ENCODE measurements around the gene S100G.
"Not testable (repeated sequence)": the region's sequence is repeated elsewhere in the genome, so short reads cannot be mapped to it uniquely, and the experiment has no call there.

The S100G gene, protein sequence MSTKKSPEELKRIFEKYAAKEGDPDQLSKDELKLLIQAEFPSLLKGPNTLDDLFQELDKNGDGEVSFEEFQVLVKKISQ

DNA sequence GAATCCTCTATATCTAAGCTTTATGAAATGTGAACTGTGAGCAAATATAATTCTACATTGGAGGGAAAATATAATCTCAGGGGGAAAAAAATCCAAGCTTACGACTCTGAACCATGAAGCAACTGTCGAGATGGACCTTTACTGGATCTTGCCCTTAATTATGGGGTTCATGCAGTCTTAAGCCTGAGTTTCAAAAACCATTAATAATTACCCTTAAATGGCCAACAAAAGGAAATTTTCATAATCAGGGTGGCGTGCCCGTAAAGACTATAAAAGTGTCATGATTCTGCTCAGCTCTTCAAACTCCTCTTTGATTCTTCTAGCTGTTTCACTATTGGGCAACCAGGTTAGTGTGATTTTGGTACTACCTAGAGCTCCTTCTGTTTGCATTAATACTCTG, at the start of gene S100G:
TSS of gene S100G (plus strand) at position 301 of the 400 bp plus-strand sequence. CDS start 849 bp downstream, outside the sequence.
- no peak for DNase-seq (ENCODE audit: low read depth)
- TF ChIP-seq, protein P1, sequence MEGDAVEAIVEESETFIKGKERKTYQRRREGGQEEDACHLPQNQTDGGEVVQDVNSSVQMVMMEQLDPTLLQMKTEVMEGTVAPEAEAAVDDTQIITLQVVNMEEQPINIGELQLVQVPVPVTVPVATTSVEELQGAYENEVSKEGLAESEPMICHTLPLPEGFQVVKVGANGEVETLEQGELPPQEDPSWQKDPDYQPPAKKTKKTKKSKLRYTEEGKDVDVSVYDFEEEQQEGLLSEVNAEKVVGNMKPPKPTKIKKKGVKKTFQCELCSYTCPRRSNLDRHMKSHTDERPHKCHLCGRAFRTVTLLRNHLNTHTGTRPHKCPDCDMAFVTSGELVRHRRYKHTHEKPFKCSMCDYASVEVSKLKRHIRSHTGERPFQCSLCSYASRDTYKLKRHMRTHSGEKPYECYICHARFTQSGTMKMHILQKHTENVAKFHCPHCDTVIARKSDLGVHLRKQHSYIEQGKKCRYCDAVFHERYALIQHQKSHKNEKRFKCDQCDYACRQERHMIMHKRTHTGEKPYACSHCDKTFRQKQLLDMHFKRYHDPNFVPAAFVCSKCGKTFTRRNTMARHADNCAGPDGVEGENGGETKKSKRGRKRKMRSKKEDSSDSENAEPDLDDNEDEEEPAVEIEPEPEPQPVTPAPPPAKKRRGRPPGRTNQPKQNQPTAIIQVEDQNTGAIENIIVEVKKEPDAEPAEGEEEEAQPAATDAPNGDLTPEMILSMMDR (IDR thresholded peaks at IDR 0.05; ENCODE audit: insufficient read depth, low read depth, low read length, missing control alignments), result no peak

DNA sequence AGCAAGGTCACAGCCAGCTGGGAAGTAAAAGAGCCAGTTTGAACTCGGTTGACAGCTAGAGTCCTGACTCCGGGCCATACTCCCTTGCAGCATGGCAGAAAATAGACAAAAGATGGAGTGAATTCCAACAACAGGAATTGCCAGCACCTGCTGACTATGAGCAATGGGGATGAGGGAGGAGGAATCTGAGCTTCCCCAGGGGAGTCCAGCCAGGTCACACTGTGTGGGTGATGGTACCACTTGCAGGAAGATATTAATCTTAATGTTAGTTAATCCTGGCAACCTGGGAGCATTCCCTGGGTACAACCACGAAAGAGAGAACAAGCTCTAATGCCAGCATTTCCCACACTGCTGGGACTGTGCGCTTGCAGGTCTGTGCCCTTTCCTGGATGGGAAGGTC, 48.1 kb upstream of the S100G start:
- no peak for DNase-seq (ENCODE audit: low read depth)
- TF ChIP-seq, protein P1 (IDR thresholded peaks at IDR 0.05; ENCODE audit: insufficient read depth, low read depth, low read length, missing control alignments), result no peak
- H3K4me3 ChIP-seq (ENCODE audit: low read depth, low read length), result no peak overlapping the region

More for the DNA sequence above, at the start of gene S100G:
- no peak within 1 kb of the TSS for H3K4me3 ChIP-seq (ENCODE audit: low read depth, low read length)

DNA sequence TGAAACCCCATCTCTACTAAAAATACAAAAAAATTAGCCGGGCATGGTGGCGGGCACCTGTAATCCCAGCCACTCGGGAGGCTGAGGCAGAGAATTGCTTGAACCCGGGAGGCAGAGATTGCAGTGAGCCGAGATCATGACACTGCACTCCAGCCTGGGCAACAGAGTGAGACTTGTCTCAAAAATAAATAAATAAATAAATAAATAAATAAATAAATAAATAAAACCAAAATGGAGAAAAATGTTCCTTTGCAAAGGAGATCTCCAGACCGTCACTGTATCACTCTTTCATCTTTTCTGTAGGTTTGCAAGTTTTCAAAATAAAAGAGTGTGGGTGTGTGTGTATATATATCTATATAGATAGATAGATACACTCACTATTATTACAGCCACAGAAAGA, 46.7 kb upstream of the S100G start:
- H3K4me3 ChIP-seq (ENCODE audit: low read depth, low read length); DNase-seq (ENCODE audit: low read depth): not testable (repeated sequence)

DNA sequence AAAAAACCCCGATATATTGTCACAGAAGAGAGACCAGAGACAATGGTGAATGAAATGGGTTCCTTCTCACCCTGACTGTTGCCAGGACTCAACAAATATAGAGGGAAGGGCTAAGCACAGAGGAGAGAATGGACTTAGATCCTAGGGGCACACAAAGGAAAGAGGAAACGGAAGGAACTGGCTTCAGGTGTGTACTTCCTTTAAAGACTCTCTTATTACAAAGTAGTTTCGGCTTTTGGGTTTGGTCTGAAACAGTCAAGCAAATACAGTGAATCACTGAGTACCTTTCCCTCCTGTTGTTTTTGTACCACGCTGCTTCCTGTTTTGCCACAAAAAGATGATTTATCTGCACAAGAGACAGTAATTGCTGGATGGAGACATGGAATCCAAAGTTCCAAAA, 46.1 kb upstream of the S100G start:
- TF ChIP-seq, protein P1 (IDR thresholded peaks at IDR 0.05; ENCODE audit: insufficient read depth, low read depth, low read length, missing control alignments), result no peak
- no peak overlapping the region for H3K4me3 ChIP-seq (ENCODE audit: low read depth, low read length)
- DNase-seq (ENCODE audit: low read depth), result peak; percentile 25

DNA sequence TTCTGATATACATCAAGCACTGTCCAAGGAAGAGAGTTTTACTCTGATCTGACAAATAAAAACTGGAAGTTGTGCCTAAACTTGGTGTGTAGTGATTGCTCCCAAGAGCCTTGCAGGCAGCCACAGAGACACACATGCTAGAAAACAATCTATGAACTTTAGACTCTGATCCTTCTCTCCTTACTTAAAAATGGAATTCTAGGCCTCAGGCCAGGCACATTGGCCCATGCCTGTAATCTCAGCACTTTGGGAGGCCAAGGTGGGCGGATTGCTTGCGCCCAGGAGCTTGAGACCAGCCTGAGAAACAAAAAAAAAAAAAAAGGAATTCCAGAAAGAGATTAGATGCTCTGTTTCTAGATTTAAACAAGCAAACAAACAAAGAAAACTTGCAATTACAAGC, 45.6 kb upstream of the S100G start:
- TF ChIP-seq, protein P1 (IDR thresholded peaks at IDR 0.05; ENCODE audit: insufficient read depth, low read depth, low read length, missing control alignments), result no peak
- H3K4me3 ChIP-seq (ENCODE audit: low read depth, low read length), result no peak overlapping the region
- no peak for DNase-seq (ENCODE audit: low read depth)

DNA sequence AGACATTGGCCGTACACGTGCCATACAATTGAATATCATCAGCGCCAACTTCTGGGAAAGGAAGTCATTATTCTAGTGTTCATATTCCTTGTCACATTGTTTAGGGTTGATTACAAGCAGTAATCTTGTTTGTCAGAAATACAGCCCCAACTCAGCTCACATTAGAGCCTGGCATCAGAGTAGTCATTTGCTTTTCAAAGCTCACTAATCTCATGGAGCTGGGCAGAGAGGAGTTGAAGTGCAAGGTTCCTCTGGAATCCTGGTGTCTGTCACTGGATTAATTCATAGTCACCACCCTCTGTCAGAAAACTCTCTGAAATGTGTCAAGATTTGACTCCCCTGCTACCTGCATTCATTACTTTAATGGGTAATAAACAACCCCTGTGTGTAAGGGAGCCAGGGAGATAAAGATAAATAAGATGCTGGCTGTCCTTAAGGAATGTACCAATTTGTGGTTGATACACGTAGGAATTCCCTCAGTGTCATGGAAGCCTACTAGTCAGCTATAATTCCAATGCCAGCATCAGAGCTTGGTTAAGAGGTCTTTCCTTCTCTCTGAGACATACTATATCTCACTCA, 43.7 kb upstream of the S100G start:
- TF ChIP-seq, protein P1 (IDR thresholded peaks at IDR 0.05; ENCODE audit: insufficient read depth, low read depth, low read length, missing control alignments), result no peak
- DNase-seq (ENCODE audit: low read depth), result no peak
- no peak overlapping the region for H3K4me3 ChIP-seq (ENCODE audit: low read depth, low read length)

DNA sequence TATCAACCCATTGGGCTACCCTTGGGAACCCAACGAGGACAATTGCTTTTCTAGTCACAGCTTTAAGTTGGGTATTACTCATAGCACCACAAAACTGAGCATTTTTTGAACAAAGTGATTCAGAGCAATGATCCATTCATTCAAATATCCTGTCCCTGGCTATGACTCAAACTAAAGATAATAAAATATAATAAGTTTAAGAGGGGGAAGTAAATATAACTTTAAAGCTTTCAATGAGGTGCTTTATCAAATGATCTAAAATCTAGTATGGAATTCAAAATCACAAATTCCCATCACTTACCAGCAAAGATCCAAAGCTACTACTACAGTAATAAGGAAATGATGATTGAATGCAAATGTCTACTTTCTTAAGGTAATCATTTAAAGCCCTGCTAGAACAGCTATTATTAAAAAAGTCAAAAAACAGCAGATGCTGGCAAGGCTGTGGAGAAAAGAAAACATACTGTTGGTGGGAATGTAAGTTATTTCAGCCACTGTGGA, 39.8 kb upstream of the S100G start:
- no peak overlapping the region for H3K4me3 ChIP-seq (ENCODE audit: low read depth, low read length)
- TF ChIP-seq, protein P1 (IDR thresholded peaks at IDR 0.05; ENCODE audit: insufficient read depth, low read depth, low read length, missing control alignments), result no peak
- no peak for DNase-seq (ENCODE audit: low read depth)

DNA sequence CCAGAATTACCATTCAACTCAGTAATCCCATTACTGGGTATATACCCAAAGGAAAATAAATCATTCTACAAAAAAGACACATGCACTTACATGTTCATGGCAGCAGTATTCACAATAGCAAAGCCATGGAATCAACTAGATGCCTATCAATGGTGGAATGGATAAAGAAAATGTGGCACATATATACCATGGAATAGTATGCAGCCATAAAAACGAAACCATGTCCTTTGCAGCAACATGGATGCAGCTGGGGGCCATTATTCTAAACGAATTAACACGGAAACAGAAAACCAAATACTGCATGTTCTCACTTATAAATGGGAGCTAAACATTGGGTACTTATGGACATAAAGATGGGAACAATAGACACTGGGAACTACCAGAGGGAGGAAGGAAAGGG, 39.3 kb upstream of the S100G start:
- not testable (repeated sequence) for H3K4me3 ChIP-seq (ENCODE audit: low read depth, low read length); DNase-seq (ENCODE audit: low read depth)

Data from GM12865 (cell line).